Lower leg skin (tissue), 3 donors: ENCODE results near the gene TIAM2.

Experiments used
- CTCF ChIP-seq, 3 donors: fragments of 450-650 bp; IDR thresholded peaks; one replicate each; pipeline ENCODE4 v1.5.1; 2016; ENCODE audit warnings: antibody characterized with exemption in 3 of 3, mild to moderate bottlenecking in 3 of 3, moderate library complexity in 2 of 3
- POLR2A ChIP-seq, 2 donors: fragments of 450-650 bp; IDR thresholded peaks; one replicate each; pipeline ENCODE4 v1.6.1; 2016 to 2017; ENCODE audit warnings: antibody characterized with exemption in 2 of 2, mild to moderate bottlenecking in 1 of 2, moderate library complexity in 1 of 2

GRCh38 chr6:155155787-155156447 lies 160.8 kb downstream of the TIAM2 start:
- TF ChIP-seq CTCF (IDR thresholded peaks at IDR 0.05) (no peak), POLR2A (IDR thresholded peaks at IDR 0.05) (no peak)
